GM19397 (cell line): ENCODE measurements around the gene ARHGAP15.
"Not testable (repeated sequence)": the region's sequence is repeated elsewhere in the genome, so short reads cannot be mapped to it uniquely, and the experiment has no call there.

ENCODE experiments used
- ATAC-seq: cut with Tn5 transposase; IDR thresholded peaks from one replicate; pipeline ENCODE4 v1.9.1; 2021; ENCODE audit warnings: mild to moderate bottlenecking, moderate library complexity; ENCODE audit not compliant: unreplicated experiment

The ARHGAP15 gene

DNA sequence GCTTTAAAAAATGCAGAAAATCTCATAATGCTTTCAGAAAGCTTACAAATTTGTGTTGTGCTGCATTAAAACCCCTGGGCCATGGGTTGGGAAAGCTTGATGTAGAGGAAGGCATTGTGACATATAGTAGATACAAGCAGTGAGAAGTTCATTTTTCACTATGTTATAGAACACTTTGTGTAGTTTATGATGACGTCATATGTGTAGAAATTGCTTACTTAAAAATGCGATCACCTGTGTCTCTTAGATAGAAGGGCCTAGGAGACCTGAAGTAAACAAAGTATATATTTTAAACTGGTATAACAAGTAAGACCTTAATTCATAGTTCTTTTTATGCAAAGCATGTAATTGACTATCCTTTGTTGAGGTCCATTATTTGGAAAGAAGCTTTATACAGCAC, 393.5 kb downstream of the ARHGAP15 start:
- no peak for ATAC-seq

- ATAC-seq, result no peak
Observed at GRCh38 chr2:143524119-143524553, 394.9 kb downstream of the ARHGAP15 start.

DNA sequence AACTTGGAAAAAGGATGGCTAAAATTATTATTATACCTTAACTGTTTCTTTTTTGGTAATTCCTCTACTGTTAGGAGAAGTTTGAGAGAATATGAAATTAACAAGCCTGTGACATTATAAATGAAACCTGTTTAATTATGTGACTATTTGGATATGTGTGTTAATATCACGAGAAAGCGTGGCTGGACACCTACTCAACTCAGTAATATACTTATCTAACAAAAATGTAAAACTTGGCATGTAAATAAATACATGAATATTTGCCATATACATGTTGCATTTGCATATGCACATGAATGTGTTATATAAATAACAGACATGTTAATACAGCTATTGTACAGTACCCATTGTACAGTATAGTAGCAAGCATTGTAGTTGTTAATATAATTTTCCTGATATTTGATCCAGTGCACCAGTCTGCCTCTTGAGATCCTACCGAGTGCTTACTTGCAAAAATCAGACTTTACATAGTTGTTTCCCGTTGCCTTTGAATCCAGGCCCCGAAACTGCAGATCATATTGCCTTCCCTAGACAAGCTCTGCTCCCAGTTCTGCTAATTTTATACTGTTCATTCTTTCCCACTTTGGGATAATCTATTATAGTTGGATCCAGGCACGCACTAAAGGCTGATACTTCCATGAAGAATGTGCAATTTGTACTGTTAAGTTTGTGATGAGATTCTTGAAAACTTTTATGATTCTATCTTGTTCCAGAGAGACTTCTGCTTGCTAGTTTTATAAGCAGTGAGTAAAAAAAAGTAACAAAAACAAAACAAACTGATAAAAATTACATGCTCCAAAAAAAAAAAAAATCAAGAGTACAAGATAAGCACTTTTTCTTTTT, 395.6 kb downstream of the ARHGAP15 start:
- ATAC-seq, result no peak

- no peak for ATAC-seq
Observed at GRCh38 chr2:143525402-143525860, 396.2 kb downstream of the ARHGAP15 start.

DNA sequence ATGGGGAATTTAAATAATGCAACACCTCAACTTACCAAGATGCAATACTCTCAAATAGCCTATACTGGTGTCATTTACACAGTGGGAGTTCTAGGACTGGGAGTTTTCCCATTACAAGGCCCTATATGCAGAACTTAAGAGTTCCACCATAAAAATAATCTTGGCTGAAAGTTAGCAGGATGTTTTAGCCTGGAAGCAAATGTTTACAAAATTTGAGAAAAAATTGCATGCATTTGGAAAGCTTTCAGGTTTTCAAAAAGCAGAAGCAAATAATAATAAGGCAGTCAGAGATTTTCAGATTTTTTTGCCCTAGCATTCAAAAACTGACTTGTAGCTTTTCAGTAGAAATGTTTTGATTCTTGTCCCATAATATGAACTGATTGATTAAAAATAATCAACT, 397.3 kb downstream of the ARHGAP15 start:
- ATAC-seq, result no peak

DNA sequence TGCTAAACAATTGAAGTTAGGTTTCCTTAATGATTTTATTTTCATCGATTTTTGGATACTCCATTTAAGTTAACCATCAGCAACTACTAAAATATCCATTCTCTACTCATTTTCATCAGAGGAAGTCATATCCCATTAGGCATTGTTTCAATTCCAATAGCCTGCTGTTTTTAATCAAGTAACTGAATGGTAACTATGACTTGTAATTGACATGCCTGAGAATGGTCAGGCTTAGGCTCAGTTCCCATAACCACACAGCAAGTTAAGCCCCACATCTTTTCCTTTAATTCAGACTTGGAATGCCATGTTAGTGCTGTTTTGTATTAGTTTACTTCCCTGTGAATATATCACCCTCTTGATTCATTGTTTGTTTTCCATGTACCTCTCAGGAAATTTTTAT, 398.8 kb downstream of the ARHGAP15 start:
- no peak for ATAC-seq

GRCh38 chr2:143529118-143529720, 400.0 kb downstream of the ARHGAP15 start:
- no peak for ATAC-seq

DNA sequence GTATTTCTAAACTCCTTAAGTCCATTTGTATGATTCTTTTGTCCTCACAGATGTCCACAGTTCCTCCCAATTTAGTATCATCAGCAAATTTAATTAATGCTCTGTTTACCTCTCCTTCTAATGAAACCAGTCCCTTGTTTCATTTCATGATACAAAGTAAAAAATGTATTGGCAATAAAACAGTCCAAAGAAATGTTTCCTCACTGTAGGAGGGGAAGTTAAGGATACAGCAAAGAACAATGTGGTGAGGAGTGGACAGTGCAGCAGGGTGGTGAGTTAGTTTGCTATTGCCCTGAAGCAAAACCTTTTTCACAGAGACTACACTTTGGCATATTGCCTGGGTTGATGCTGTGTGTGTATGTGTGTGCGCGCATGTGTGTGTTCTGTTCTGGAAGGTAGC, 401.5 kb downstream of the ARHGAP15 start:
- ATAC-seq, result no peak

DNA sequence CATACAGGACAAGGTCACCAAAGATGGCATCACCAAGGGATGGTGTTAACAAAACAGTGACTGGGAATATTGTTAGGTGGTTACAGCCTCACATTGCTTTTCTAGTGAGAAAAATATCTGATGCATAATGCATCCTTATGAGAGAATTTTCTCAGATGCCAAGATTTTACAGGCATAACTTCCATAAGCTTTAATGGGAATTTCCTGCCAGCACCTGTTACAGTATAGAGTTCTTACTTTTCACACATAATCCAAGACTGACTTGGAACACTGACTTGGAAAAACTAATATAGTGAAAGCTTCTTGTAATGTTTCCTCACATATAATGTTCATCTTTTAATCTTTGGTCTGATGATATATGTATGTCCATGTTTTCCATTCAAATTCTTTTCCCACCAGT, 402.8 kb downstream of the ARHGAP15 start:
- ATAC-seq, result no peak

DNA sequence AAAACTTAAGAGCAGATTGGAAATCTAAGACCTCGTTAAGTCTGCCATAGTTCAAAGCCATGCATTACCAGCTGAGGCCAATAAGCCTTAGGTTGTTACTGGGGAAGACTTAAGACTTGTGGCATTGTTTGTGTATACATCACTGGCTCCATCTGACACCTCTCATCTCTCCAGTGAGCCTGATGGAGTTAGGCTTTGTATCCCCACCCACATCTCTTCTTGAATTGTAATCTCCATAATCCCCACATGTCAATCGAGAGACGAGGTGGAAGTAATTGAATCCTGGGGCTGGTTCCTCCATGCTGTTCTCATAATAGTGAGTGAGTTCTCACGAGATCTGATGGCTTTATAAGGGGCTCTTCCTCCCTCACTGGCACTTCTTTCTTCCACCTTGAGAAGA, 404.6 kb downstream of the ARHGAP15 start:
- ATAC-seq, result no peak

GRCh38 chr2:143535802-143536201, 406.6 kb downstream of the ARHGAP15 start:
- ATAC-seq, result no peak

GRCh38 chr2:143541899-143542298, 412.7 kb downstream of the ARHGAP15 start:
- ATAC-seq, result not testable (repeated sequence)

DNA sequence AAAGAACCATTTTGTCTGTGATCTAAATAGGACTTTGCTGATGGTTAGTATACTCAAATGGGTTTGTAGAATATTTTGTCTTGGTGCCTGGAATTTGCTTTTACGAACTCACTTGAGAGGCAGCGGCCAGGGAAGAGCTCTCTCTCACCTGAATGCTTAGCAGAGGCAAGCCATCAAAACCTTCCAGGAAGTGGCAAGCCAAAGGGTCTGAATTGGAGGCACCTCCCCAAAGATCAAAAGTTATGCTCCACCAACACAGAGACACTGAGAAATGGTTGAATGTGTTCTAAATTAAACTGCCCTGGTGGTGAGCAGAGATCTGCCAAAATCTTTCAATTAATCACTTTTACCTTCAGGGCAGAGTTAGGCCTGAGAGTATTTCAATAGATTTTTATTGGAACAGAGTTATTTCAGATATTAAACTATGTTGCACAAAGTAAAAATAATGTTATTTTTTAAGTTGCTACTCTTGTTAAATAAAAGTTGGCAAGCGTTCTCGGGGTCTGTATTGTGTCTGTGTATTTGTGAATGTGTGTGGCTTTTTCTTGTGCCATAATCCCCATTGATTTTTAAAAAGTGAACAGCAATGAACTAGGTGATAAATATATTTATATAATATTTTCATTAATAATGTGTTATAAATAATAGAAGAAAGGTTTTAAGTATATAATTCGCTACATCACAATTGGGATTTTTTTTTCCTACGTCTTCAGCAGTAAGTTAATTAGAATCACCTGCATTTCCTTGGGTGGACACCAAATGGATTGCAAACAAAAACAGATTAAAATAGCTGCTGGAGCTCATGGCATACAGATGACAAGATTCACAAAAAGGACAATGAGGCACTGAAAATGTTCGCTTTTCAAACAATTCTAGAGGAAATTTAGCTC, 416.1 kb downstream of the ARHGAP15 start:
- ATAC-seq, result no peak

- ATAC-seq, result no peak
Observed at GRCh38 chr2:143545949-143546255, 416.7 kb downstream of the ARHGAP15 start.

GRCh38 chr2:143548032-143548431, 418.8 kb downstream of the ARHGAP15 start:
- no peak for ATAC-seq

DNA sequence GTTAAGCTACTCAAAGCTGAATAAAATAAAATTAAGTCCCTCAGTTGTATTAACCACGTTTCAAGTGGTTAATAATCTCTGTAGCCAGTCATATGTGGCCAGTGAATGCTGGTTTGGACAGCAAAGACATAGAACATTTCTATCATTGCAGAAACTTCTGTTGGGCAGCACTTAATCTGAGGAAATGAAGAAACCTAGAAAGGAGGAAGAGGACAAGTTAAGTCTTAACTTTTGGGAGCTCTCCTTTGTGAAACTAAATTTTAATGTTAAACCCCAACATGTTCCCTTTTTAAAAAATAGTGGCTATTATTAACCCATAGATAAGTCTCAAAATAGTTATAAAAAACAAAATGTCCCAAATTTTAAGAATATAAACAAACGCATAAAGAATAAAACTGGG, 421.3 kb downstream of the ARHGAP15 start:
- ATAC-seq, result no peak

GRCh38 chr2:143551971-143552650, 422.9 kb downstream of the ARHGAP15 start:
- no peak for ATAC-seq

DNA sequence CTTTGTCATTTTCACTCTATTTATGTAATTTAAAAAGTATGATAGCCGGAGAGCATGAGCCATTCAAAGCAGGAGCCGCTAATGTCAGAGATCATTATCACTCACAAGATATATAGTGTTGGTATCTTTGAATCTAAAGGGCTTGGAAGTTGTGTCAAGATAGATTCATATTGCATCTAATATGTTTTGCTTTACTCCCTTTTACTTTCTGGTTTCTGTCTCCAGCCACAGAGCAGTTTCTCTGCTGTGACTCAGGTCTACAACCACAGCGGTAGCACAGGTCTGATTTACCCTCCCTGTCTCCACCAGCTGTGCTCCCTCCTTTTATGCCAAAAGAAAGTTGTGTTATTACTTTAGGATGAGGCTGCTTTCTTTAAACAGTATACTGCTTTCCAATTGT, 424.0 kb downstream of the ARHGAP15 start:
- no peak for ATAC-seq

DNA sequence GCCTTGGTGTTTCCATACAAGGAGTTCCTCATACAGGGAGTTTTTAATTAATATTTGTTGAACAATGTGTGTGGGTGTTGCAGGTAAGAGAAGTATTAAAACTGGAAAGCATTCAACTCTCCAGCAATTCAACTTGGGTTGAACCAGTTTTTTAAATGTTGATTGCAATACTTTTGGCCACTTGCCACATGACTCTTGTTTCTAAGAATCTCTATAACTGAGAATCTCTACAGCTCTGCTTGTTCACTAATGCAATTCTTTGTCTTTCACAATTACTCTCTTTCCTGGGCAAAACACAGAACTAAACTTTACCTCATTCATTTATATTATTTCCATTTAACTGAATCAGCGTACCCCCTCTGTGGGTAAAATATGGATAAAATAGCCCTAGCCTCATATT, 429.4 kb downstream of the ARHGAP15 start:
- no peak for ATAC-seq

DNA sequence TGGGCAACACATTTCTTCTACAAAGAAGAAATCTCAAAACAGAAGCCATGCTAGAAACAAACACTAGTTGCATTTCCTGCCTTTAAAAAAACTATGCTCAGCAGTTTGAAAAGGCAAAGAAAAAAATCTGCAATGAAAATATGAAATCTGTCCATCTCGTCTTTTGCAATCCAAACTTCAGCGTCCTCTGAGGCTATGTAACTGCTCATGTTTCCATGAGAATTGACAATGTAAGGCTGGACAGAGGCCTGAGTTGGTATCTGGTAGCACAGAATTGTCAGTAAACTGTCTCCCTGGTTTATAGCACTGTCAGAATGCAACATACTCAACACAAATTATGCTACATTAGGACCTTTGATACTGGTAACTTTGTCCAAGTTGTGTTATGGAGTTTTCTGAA, 429.9 kb downstream of the ARHGAP15 start:
- ATAC-seq, result no peak

- no peak for ATAC-seq
Observed at GRCh38 chr2:143560724-143561123, 431.5 kb downstream of the ARHGAP15 start.
